Measurements from ENCODE around the gene PDE8A. TPM values are rescaled to one million over a fixed set of nuclear protein-coding genes. Genes with fewer than 3 reads are reported as not detected.

The PDE8A gene
- total and polyA plus RNA-seq, 2 of the 13 experiments (the other 11 are each of a cell fraction or from before 2014, with no cell fraction given), result 26.3 to 48.5 TPM

DNA sequence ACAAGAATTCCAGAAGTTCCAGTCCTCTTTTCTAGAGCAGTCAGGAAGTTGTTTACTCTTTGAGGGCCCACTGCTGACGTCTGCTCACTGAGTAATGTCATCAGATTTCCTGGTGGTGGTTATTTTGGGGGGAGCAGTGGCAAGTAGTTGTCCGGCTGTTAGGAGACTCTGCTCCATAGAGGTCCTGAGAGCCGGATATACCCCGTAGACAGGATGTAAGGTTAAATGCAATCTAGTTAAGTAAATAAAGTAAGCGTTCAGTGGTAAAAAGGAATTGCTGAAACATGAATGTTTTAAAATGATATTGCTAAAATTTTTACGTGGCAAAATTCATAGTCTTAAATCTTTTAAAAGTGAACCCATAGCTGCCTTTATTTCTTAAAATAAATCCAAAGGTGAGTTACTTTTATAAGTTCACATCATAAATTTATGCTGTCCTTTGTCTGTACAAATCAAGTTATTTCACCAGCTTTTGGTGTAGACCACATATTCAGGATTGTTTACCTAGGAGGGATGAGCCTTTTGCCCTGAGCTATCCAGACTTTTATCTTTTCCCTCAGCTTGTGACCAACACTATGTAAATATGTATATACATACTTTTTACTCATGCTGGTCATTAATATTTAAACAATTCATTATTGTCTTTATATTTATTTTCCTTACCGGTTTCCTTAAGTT lies 65.8 kb downstream of the PDE8A start (continued):
- TF ChIP-seq, protein P1, sequence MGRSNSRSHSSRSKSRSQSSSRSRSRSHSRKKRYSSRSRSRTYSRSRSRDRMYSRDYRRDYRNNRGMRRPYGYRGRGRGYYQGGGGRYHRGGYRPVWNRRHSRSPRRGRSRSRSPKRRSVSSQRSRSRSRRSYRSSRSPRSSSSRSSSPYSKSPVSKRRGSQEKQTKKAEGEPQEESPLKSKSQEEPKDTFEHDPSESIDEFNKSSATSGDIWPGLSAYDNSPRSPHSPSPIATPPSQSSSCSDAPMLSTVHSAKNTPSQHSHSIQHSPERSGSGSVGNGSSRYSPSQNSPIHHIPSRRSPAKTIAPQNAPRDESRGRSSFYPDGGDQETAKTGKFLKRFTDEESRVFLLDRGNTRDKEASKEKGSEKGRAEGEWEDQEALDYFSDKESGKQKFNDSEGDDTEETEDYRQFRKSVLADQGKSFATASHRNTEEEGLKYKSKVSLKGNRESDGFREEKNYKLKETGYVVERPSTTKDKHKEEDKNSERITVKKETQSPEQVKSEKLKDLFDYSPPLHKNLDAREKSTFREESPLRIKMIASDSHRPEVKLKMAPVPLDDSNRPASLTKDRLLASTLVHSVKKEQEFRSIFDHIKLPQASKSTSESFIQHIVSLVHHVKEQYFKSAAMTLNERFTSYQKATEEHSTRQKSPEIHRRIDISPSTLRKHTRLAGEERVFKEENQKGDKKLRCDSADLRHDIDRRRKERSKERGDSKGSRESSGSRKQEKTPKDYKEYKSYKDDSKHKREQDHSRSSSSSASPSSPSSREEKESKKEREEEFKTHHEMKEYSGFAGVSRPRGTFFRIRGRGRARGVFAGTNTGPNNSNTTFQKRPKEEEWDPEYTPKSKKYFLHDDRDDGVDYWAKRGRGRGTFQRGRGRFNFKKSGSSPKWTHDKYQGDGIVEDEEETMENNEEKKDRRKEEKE (IDR thresholded peaks at IDR 0.05), result no peak
- peak; percentile 71; the same call in 1 of the 2 replicates for TF ChIP-seq FOXJ3 (CRISPR knock-in tag; IDR thresholded peaks at IDR 0.05; ENCODE audit: borderline replicate concordance)
- TF ChIP-seq, protein P2, sequence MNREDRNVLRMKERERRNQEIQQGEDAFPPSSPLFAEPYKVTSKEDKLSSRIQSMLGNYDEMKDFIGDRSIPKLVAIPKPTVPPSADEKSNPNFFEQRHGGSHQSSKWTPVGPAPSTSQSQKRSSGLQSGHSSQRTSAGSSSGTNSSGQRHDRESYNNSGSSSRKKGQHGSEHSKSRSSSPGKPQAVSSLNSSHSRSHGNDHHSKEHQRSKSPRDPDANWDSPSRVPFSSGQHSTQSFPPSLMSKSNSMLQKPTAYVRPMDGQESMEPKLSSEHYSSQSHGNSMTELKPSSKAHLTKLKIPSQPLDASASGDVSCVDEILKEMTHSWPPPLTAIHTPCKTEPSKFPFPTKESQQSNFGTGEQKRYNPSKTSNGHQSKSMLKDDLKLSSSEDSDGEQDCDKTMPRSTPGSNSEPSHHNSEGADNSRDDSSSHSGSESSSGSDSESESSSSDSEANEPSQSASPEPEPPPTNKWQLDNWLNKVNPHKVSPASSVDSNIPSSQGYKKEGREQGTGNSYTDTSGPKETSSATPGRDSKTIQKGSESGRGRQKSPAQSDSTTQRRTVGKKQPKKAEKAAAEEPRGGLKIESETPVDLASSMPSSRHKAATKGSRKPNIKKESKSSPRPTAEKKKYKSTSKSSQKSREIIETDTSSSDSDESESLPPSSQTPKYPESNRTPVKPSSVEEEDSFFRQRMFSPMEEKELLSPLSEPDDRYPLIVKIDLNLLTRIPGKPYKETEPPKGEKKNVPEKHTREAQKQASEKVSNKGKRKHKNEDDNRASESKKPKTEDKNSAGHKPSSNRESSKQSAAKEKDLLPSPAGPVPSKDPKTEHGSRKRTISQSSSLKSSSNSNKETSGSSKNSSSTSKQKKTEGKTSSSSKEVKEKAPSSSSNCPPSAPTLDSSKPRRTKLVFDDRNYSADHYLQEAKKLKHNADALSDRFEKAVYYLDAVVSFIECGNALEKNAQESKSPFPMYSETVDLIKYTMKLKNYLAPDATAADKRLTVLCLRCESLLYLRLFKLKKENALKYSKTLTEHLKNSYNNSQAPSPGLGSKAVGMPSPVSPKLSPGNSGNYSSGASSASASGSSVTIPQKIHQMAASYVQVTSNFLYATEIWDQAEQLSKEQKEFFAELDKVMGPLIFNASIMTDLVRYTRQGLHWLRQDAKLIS (CRISPR knock-in tag; IDR thresholded peaks at IDR 0.05), result no peak
- TF ChIP-seq ZFP82 (CRISPR knock-in tag; IDR thresholded peaks at IDR 0.05; ENCODE audit: borderline replicate concordance), result peak; percentile 52; the same call in 1 of the 2 replicates
- TF ChIP-seq ARID2 (CRISPR knock-in tag; IDR thresholded peaks at IDR 0.05; ENCODE audit: borderline replicate concordance), result no peak
- no peak for TF ChIP-seq RBM22 (optimal IDR thresholded peaks at IDR 0.05; ENCODE audit: low read length)
- 0 out of 2 replicates have a peak, but pooled peaks have one; percentile 29 for TF ChIP-seq ZFP36L1 (CRISPR knock-in tag; IDR thresholded peaks at IDR 0.05)
- no peak for TF ChIP-seq ZNF44 (CRISPR knock-in tag; IDR thresholded peaks at IDR 0.05)
- TF ChIP-seq TEAD2 (CRISPR knock-in tag; IDR thresholded peaks at IDR 0.05), result no peak
- TF ChIP-seq ZNF354B (CRISPR knock-in tag; IDR thresholded peaks at IDR 0.05), result 0 out of 2 replicates have a peak, but pooled peaks have one; percentile 23
- TF ChIP-seq NFIB (CRISPR knock-in tag; IDR thresholded peaks at IDR 0.05; ENCODE audit: borderline replicate concordance), result no peak
- TF ChIP-seq ZNF75D (CRISPR knock-in tag; IDR thresholded peaks at IDR 0.05; ENCODE audit: borderline replicate concordance), result no peak
- TF ChIP-seq, protein P3, sequence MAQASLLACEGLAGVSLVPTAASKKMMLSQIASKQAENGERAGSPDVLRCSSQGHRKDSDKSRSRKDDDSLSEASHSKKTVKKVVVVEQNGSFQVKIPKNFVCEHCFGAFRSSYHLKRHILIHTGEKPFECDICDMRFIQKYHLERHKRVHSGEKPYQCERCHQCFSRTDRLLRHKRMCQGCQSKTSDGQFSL (CRISPR knock-in tag; IDR thresholded peaks at IDR 0.05), result 0 out of 2 replicates have a peak, but pooled peaks have one; percentile 57
- TF ChIP-seq RARA (CRISPR knock-in tag; IDR thresholded peaks at IDR 0.05), result peak; percentile 67
- TF ChIP-seq ZNF563 (CRISPR knock-in tag; IDR thresholded peaks at IDR 0.05), result no peak
- no peak for TF ChIP-seq ZNF790 (CRISPR knock-in tag; IDR thresholded peaks at IDR 0.05; ENCODE audit: borderline replicate concordance)
- TF ChIP-seq SATB2 (CRISPR knock-in tag; IDR thresholded peaks at IDR 0.05), result no peak
- TF ChIP-seq, protein P4, sequence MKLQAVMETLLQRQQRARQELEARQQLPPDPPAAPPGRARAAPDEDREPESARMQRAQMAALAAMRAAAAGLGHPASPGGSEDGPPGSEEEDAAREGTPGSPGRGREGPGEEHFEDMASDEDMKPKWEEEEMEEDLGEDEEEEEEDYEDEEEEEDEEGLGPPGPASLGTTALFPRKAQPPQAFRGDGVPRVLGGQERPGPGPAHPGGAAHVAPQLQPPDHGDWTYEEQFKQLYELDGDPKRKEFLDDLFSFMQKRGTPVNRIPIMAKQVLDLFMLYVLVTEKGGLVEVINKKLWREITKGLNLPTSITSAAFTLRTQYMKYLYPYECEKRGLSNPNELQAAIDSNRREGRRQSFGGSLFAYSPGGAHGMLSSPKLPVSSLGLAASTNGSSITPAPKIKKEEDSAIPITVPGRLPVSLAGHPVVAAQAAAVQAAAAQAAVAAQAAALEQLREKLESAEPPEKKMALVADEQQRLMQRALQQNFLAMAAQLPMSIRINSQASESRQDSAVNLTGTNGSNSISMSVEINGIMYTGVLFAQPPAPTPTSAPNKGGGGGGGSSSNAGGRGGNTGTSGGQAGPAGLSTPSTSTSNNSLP (IDR thresholded peaks at IDR 0.05; ENCODE audit: low read depth, low read length), result 0 out of 2 replicates have a peak, but pooled peaks have one; percentile 7
- TF ChIP-seq ATF1 (CRISPR knock-in tag; IDR thresholded peaks at IDR 0.05), result peak; percentile 77; the same call in 1 of the 2 replicates
- TF ChIP-seq EHMT2 (IDR thresholded peaks at IDR 0.05; ENCODE audit: borderline replicate concordance, low read depth, low read length), result no peak
- peak; percentile 75; the same call in 1 of the 2 replicates for TF ChIP-seq ISL2 (CRISPR knock-in tag; IDR thresholded peaks at IDR 0.05)
- no peak for TF ChIP-seq PHB2 (IDR thresholded peaks at IDR 0.05; ENCODE audit: partially characterized antibody)
